HCT116 (cell line): ENCODE data around the gene SERTAD3. TPM values are rescaled to one million over a fixed set of nuclear protein-coding genes. Genes with fewer than 3 reads are reported as not detected.

ENCODE experiments used
- ATAC-seq: fragments of 200-7000 bp; cut with Tn5 transposase; 2 replicates; pipeline ENCODE4 v1.9.1; 2020; ENCODE audit warnings: mild to moderate bottlenecking, moderate library complexity
- BruUV-seq: library from RNA; stranded (reverse); fragments of 400-500 nt; replicated peaks from 2 replicates; lab custom pipeline; 2021; lab: Mats Ljungman, UMichigan
- CTCF ChIA-PET: fragments of 300-600 bp; sonication (Branson Sonifier 250); formaldehyde crosslinking; loops from one replicate; lab custom pipeline; 2021; ENCODE audit warnings: antibody characterized with exemption; lab: Charles Lee
- POLR2A ChIA-PET: fragments of 300-600, 350-600 bp; sonication (Branson Sonifier 250); formaldehyde crosslinking; loops from one replicate; lab custom pipeline; 2021; ENCODE audit warnings: antibody characterized with exemption; lab: Charles Lee
- RAD21 ChIA-PET, 2 experiments: fragments of 300-600 bp; sonication (Branson Sonifier 250); formaldehyde crosslinking; loops; one replicate each; lab custom pipeline; 2023; ENCODE audit warnings: low total read pairs in 2 of 2; ENCODE audit not compliant: uncharacterized antibody in 2 of 2, unreplicated experiment in 2 of 2, low non-redundant PET in 1 of 2; lab: Charles Lee
- DNase-seq: peaks from one replicate; pipeline ENCODE4 v3.0.0-alpha.2; 2010; ENCODE audit warnings: low read depth, low spot score
- H2AFZ ChIP-seq: fragments of 200-600 bp; shearing (Covaris generic), sonication (generic); 2 replicates; pipeline ENCODE4 v1.6.1; 2017; ENCODE audit warnings: low read depth, mixed run types, mixed read lengths, antibody characterized with exemption, low read length; ENCODE audit not compliant: poor library complexity, severe bottlenecking
- H3K27ac ChIP-seq: 2 replicates; pipeline ENCODE4 v1.5.1; 2012; ENCODE audit warnings: low read depth, low read length
- H3K27me3 ChIP-seq: fragments of 200-600 bp; sonication (generic); 2 replicates; pipeline ENCODE4 v1.6.1; 2016; ENCODE audit warnings: mixed run types, low read length, mixed read lengths; ENCODE audit not compliant: insufficient read depth
- H3K36me3 ChIP-seq, 2 experiments: fragments of 200-500 bp in 1 of 2; fragments of 200-600 bp in 1 of 2; sonication (Bioruptor generic) in 1 of 2; sonication (generic) in 1 of 2; 2 replicates each; pipeline versions ENCODE4 v1.5.1 to v1.6.1; 2014 to 2016; ENCODE audit warnings: low read length in 2 of 2, inconsistent platforms in 1 of 2, mixed read lengths in 1 of 2, mixed run types in 1 of 2; ENCODE audit not compliant: insufficient read depth in 2 of 2, control insufficient read depth in 1 of 2
- H3K4me1 ChIP-seq, 2 experiments: fragments of 200-600 bp in 1 of 2; sonication (generic) in 1 of 2; 2 replicates each; pipeline versions ENCODE4 v1.5.1 to v1.6.1; 2012 to 2017; ENCODE audit warnings: low read length in 2 of 2, inconsistent platforms in 1 of 2, mild to moderate bottlenecking in 1 of 2, mixed read lengths in 1 of 2, mixed run types in 1 of 2, moderate library complexity in 1 of 2; ENCODE audit not compliant: insufficient read depth in 2 of 2, control insufficient read depth in 1 of 2
- H3K4me2 ChIP-seq: fragments of 200-600 bp; sonication (generic); 2 replicates; pipeline ENCODE4 v1.6.1; 2017; ENCODE audit warnings: mixed run types, low read length, mixed read lengths
- H3K4me3 ChIP-seq, 2 experiments: fragments of 200-600 bp in 1 of 2; sonication (generic) in 1 of 2; replicated peaks in 1 of 2; 2 replicates each; pipeline ENCODE4 v1.5.1; 2011 to 2016; ENCODE audit warnings: low read length in 2 of 2, control low read depth in 1 of 2, low read depth in 1 of 2, mild to moderate bottlenecking in 1 of 2, mixed read lengths in 1 of 2, mixed run types in 1 of 2
- H3K79me2 ChIP-seq: fragments of 200-600 bp; sonication (generic); 2 replicates; pipeline ENCODE4 v1.6.1; 2017; ENCODE audit warnings: mild to moderate bottlenecking, mixed run types, low read length, moderate library complexity, mixed read lengths; ENCODE audit not compliant: insufficient read depth
- H3K9ac ChIP-seq: fragments of 200-600 bp; sonication (generic); 2 replicates; pipeline ENCODE4 v1.6.1; 2016; ENCODE audit warnings: low read length, mixed read lengths
- H3K9me2 ChIP-seq: fragments of 200-600 bp; sonication (generic), shearing (Covaris generic); 2 replicates; pipeline ENCODE4 v1.6.1; 2017; ENCODE audit warnings: mixed run types, mild to moderate bottlenecking, moderate library complexity; ENCODE audit not compliant: insufficient read depth
- H3K9me3 ChIP-seq, 2 experiments: fragments of 200-500 bp in 1 of 2; fragments of 200-600 bp in 1 of 2; sonication (Bioruptor generic) in 1 of 2; sonication (generic) in 1 of 2; 2 replicates each; pipeline ENCODE4 v1.6.1; 2014 to 2017; ENCODE audit warnings: low read length in 2 of 2, mixed read lengths in 2 of 2, inconsistent platforms in 1 of 2, low read depth in 1 of 2, mild to moderate bottlenecking in 1 of 2, mixed run types in 1 of 2, moderate library complexity in 1 of 2; ENCODE audit not compliant: control insufficient read depth in 1 of 2, insufficient read depth in 1 of 2
- H4K20me1 ChIP-seq: fragments of 200-600 bp; sonication (generic), shearing (Covaris generic); 2 replicates; pipeline ENCODE4 v1.6.1; 2017; ENCODE audit warnings: mixed run types, mild to moderate bottlenecking, moderate library complexity; ENCODE audit not compliant: insufficient read depth
- ELF1 ChIP-seq: IDR thresholded peaks from 2 replicates; pipeline ENCODE4 v1.6.1; 2012; ENCODE audit warnings: low read depth, borderline replicate concordance
- FOSL1 ChIP-seq: IDR thresholded peaks from 2 replicates; pipeline ENCODE4 v1.6.1; 2012; ENCODE audit warnings: low read depth
- JUND ChIP-seq: IDR thresholded peaks from 2 replicates; pipeline ENCODE4 v1.6.1; 2012
- SIN3A ChIP-seq: IDR thresholded peaks from 2 replicates; pipeline ENCODE4 v1.6.1; 2012; ENCODE audit warnings: low read depth
- TCF7L2 ChIP-seq: IDR thresholded peaks from 2 replicates; pipeline ENCODE4 v1.7.0; 2011; ENCODE audit warnings: borderline replicate concordance, inconsistent platforms; ENCODE audit not compliant: insufficient read depth, insufficient read length; ENCODE audit errors: extremely low read depth
- YY1 ChIP-seq: IDR thresholded peaks from 2 replicates; pipeline ENCODE4 v1.6.1; 2011; ENCODE audit warnings: low read length, low read depth, moderate library complexity, mild to moderate bottlenecking; ENCODE audit not compliant: insufficient replicate concordance; ENCODE audit errors: extremely low read depth
- intact Hi-C: fragments of 100-400 bp; cut with micrococcal nuclease; formaldehyde crosslinking; loops from 2 replicates; pipeline ENCODE4 v1.10.0; 2022
- total RNA-seq: library from RNA; stranded (reverse); gene quantifications from one replicate; pipeline ENCODE4 v1.2.1, GENCODE V29; 2021; ENCODE audit not compliant: unreplicated experiment
- TF ChIP-seq, protein P1 (sequence below): IDR thresholded peaks from 2 replicates; pipeline ENCODE4 v1.6.1; 2012
- TF ChIP-seq, protein P2 (sequence below): IDR thresholded peaks from 2 replicates; pipeline ENCODE4 v1.6.1; 2012
- TF ChIP-seq, protein P3 (sequence below), 3 experiments: fragments of 200-600 bp in 1 of 3; sonication (generic) in 1 of 3; IDR thresholded peaks in 2 of 3; conservative IDR thresholded peaks in 1 of 3; 2 replicates each; pipeline ENCODE4 v1.5.1; 2012 to 2017; ENCODE audit warnings: low read depth in 2 of 3, low read length in 2 of 3, antibody characterized with exemption in 1 of 3, borderline replicate concordance in 1 of 3, control low read depth in 1 of 3, mild to moderate bottlenecking in 1 of 3, mixed read lengths in 1 of 3, mixed run types in 1 of 3, moderate library complexity in 1 of 3; ENCODE audit not compliant: insufficient read depth in 1 of 3

SERTAD3 gene
- total RNA-seq, 1 experiment from 2014 or later: 32.4 TPM

DNA sequence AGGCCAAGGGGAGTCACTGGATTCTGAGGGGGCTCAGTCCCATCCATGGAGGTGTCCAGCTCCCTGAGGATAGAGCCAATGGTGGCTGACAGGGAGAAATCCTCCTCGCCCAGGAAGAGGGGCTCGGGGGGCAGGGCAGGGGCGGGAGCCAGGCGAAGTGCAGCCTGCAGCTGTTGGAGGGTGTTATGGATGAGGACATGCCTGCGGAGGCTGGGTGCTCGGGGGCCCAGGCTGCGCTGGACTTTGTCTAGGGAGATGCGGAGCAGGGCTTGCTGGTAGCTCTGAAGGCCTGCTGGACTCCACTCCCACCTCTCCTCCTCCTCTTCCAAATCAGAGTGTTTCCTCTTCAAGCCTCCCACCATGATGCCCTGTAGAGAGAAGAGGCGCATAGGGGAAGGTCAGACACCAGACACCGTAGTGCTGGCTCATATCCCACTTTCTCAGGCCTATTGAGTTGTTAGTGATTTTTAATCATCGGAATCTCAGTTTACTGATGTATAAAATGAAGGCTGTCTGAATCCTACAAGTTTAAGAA, 2.3 kb downstream of the SERTAD3 start (continued):
- TF ChIP-seq TCF7L2: no peak
- no peak for TF ChIP-seq YY1
- TF ChIP-seq, protein P1, sequence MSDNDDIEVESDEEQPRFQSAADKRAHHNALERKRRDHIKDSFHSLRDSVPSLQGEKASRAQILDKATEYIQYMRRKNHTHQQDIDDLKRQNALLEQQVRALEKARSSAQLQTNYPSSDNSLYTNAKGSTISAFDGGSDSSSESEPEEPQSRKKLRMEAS: no peak
- TF ChIP-seq SIN3A: no peak
- TF ChIP-seq, protein P2, sequence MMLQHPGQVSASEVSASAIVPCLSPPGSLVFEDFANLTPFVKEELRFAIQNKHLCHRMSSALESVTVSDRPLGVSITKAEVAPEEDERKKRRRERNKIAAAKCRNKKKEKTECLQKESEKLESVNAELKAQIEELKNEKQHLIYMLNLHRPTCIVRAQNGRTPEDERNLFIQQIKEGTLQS: no peak

DNA sequence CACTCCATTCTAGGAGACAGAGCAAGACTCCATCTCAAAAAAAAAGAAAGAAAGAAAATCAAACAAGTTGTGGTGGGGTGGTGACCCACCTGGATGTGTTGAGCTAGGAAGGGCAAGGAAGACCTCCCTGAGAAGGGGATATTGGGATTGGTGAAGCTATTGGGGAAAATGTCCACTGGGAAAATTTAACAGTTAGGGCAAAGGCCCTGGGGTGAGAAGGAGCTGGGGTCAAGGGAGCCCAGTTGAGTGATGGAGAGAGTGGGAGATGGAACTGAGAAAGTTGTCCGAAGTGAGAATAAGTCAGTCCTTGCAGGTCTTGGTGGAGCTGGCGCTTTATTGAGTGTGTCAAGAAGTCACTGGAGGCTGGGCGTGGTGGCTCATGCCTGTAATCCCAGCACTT, 5.9 kb downstream of the SERTAD3 start:
- H3K4me1 ChIP-seq: peaks cover 17 to 30% of the 10 kb centered on the region in 2 experiments
- H3K79me2 ChIP-seq: peaks cover 23% of the 10 kb centered on the region
- no peak for TF ChIP-seq ELF1
- TF ChIP-seq, protein P2: no peak
- TF ChIP-seq, protein P3, sequence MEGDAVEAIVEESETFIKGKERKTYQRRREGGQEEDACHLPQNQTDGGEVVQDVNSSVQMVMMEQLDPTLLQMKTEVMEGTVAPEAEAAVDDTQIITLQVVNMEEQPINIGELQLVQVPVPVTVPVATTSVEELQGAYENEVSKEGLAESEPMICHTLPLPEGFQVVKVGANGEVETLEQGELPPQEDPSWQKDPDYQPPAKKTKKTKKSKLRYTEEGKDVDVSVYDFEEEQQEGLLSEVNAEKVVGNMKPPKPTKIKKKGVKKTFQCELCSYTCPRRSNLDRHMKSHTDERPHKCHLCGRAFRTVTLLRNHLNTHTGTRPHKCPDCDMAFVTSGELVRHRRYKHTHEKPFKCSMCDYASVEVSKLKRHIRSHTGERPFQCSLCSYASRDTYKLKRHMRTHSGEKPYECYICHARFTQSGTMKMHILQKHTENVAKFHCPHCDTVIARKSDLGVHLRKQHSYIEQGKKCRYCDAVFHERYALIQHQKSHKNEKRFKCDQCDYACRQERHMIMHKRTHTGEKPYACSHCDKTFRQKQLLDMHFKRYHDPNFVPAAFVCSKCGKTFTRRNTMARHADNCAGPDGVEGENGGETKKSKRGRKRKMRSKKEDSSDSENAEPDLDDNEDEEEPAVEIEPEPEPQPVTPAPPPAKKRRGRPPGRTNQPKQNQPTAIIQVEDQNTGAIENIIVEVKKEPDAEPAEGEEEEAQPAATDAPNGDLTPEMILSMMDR (IDR thresholded peaks at IDR 0.05 in 2 of 3, conservative IDR thresholded peaks at IDR 0.05 in 1 of 3; ENCODE audit: borderline replicate concordance in 1 of 3, insufficient read depth in 1 of 3, low read depth in 2 of 3, low read length in 2 of 3): no peak
- TF ChIP-seq TCF7L2: no peak
- TF ChIP-seq JUND: no peak
- TF ChIP-seq FOSL1: no peak
- H3K9me2 ChIP-seq: no peaks in the 10 kb centered on the region
- H3K27ac ChIP-seq: no peak overlapping the region
- H3K4me2 ChIP-seq: no peak overlapping the region
- ChIA-PET CTCF (interaction anchor here (1.3 kb wide), 1 partner anchor 17 kb away, joined by 3 read pairs; no protein-coding TSS in a partner anchor), POLR2A (interaction anchor here (1.4 kb wide), 1 partner anchor 12 kb away, joined by 7 read pairs; the partner anchor contains the start of gene SERTAD1), RAD21 (no interaction called here)
- H3K9ac ChIP-seq: no peak overlapping the region
- BruUV-seq: no TSS peak
- no peak for DNase-seq
- intact Hi-C loops: no loop called here
- no peak for ATAC-seq
- no peaks in the 10 kb centered on the region for H3K9me3 ChIP-seq
- H3K4me3 ChIP-seq: no peak overlapping the region
- H4K20me1 ChIP-seq: no peaks in the 10 kb centered on the region
- H2AFZ ChIP-seq: no peak overlapping the region
- H3K36me3 ChIP-seq: peaks cover 13 to 15% of the 10 kb centered on the region in 2 experiments; a peak in 3 of 4 replicates
- H3K27me3 ChIP-seq: no peaks in the 10 kb centered on the region
